ENCODE results near the gene RTN4IP1.
"Not testable (repeated sequence)": the region's sequence is repeated elsewhere in the genome, so short reads cannot be mapped to it uniquely, and the experiment has no call there.

Gene RTN4IP1

DNA sequence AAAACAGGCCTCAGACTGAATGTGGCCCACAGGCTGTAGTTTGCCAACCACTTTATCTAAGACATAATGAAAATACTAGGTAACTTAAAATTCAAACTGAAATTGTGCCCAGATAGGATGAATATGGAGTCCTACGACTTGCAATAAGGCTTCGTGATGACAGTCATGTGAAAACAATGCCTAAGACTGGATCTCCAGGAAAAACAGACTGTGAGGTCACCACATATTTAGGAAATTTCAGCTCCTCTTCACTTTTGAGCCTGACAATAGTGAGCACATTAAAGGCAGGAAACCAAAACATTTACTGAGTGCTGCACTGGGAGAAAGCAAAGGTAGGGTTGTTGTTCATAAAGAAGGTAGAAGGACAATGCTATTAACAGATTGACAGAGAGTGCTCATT is 50.0 kb downstream of the RTN4IP1 start:
- no peak for DNase-seq (ENCODE audit: low spot score)

DNA sequence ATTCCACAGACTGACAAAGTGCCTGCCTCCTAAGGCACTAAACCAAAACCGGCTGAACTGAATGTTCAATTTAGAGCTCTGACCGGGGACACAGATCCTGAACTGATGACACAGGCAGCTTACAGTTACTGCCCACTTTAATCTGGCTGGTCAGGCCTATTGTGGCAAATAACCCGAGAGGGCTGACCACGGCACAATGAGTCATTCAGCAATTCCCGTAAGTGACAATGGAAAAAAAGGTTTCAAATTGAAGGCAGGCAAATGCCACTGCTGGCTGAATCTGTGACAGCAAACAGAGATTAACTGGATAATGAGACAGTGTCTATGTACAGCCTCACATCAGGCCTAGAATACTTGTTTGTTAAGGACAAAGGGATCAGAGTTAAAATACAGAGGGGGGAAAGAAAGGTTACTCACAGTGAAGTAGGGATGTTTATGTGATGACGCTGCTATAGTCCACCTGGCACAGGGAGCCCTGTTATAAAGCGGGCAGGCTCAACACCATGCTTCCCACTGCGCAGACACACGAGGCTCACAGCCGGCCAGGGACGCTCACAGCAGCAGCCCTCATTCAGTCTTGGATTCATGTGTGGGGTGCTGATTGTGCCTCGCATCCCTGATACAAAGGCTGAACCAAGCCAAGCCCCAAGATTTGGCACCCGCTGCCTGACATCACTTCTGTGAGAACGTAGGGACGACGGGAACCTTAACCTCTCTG is 54.4 kb downstream of the RTN4IP1 start:
- DNase-seq (ENCODE audit: low spot score), result peak; percentile 20

DNA sequence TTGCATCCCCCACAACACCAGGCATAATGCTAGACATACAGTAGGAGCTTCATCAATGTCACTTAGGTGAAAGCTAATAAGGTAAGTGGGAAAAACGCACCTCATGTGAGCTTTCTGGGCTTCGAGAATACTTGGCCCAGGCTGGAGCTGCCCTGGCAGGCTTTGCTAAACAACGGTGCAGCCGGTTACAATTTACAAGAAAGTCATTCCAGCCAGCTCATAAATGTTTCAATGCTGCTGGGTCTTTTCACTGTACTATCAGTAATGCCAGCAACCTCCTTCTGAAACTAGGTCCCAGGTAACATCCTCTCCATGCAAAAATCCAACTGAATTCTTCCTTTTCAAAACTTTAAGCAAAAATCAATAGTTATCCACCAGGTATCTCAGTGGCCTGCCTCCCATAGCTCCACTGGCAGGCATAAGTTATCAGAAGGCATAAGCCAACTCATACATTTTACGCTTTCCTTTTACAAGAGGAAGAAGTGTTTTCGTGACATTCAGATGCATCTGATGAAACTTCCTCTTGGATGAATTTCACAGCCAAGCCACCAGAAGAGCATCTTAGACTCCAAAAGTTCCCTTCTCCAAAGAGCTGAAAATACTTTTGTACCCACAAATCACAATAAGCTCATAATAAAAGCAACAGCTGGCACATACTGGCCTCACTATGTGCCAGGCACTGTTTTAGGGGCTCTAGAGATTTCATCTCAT is 56.3 kb downstream of the RTN4IP1 start:
- DNase-seq (ENCODE audit: low spot score), result no peak

DNA sequence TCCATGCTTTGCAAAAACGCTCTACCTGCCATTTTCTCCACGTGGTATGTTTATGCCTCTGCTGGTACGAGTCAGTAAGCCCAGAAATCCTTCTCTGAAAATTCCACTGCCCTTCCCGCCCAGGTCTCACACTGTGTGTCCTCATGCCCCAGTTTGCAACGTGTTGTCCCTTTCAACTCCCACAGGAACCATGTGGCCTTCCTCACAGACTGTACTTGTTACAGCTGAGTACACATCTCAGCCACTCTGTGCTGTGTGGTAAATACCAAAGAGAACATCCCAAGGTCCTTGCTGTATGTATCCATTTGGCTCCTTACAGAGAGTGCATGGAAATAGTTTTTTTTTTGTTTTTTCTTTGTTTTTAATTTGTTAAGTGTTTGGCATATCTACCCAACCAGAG is 56.9 kb downstream of the RTN4IP1 start:
- no peak for DNase-seq (ENCODE audit: low spot score)

DNA sequence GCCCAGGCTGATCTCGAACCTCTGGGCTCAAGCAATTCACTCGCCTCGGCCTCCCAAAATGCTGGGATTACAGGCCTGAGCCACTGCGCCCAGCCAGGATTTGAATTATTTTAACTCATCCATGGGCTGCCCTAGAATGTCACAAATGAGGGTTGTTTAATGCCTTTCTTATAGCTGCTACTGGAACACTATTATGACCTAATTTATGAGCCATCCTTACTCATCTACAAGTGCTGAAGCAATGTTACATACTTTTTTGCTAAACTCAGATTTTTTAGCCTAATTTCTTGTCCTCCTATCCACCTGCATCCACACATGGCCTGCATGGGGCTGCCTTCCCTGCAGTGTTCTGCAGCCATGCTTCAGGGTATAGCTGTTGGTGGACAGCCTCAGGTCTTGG is 59.9 kb downstream of the RTN4IP1 start:
- DNase-seq (ENCODE audit: low spot score), result no peak

DNA sequence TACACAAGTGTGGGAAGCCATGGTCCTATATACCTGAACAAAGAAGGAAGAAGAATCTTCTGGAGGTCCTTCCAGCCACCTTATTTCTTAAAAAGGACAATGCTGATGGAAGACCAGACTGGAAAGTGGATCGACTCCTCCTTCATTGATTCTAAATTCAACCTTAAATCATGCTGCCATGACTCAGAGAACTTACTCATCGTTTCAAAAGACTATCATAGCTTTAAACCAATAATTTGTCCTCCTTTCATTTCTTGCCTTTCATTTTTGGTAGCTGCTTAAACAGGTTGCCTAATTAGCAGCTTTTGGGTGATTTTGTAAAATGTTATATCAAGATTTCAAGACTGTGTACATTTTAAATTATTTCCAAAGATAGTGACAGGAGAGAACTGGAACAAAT is 60.8 kb downstream of the RTN4IP1 start:
- DNase-seq (ENCODE audit: low spot score), result no peak

DNA sequence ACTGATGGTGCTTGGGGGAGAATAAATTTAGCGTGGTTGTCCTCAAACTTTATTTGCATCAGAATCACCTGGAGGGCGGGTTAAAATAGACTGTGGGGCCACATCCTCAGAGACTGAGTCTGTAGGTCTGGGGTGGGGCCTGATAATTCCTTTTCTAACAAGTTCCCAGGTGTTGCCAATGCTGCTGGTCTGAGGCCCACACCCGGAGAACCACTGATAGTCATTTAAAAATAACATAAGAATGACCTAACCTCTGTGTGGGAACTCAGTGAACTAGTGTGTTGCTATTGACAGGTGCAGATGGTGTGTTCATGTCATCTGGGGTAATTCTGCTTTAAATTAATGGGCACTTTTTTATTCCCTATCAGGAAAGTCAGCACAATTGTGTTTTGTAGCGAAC is 64.8 kb downstream of the RTN4IP1 start:
- DNase-seq (ENCODE audit: low spot score), result no peak

DNA sequence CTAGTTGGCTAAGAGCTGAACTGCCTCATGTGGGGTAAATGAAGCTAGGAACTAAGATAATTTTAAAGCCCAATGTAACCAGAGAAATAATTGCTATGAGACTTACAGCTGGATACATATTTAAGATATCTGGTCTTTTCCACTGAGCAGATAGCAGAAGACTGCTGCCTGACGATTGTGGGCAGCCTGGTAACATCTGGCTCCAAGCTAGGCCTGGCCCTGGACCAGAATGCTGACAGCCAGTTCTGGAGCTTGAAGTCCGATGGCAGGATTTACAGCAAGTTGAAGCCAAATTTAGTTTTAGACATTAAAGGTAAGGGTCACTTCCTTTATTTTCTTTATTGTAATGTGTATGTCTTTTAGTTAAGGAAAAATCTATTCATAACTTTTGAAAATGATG is 65.7 kb downstream of the RTN4IP1 start:
- no peak for DNase-seq (ENCODE audit: low spot score)

DNA sequence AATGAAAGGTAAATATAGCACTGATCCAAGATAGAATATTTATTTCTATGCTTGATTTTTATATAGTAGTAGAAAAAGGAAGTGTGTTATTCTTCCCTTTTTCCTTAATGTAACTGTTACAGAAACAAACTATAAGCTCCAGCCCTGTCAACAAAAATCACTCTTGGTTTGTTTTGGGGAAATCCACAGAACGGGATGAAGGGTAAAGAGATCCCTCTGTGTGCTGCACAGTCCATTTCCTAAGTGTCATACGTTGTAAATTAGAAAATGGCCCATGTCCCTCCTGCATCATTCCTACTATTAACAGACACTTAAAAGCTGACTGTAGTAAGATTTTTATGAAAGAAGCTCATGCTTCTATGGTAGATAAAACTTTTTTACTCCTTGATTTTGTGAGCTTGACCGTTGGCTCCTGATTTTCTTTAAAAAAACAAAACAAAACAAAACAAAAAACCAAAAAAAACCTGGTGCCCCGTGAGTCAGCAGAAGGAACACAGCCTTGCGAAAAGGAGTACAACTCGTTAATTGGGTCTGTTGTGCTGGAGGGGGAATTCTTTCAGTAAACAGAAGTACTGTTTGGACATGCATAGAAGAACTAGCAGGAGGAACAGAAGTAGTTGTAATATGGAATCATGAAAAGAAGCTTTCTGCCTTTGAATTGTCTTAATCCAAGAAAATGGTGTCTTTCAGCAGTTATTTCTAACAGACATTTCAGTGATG is 67.5 kb downstream of the RTN4IP1 start:
- DNase-seq (ENCODE audit: low spot score), result no peak

DNA sequence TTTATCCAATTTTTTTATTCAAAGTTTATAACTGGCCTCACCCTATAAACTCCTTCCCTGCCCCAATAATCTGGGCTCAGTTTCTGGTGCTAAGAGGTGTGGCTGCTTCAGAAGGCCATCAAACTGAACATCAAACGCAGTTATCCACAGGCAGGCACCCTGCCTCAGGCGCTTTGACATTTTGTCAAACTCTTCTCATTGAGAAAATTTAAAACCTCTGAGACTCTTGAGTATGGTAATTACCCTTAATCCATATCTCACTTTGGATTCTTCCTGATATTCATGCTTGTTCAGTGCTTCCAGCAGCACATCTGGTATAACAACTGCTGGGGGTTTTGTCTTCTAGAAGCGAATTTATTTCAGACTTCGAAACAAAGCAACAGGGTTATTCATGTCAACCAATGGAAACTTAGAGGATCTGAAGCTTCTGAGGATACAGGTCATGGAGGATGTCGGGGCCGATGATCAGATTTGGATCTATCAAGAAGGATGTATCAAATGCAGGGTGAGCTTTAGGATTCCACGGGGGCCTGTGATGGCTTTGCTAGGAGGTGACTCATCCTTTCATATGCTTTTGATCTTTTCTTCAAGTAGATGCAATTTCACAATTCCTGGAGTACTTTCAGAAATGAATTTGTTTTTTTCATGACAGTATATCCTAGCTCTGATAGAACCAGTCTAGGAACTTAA is 68.2 kb downstream of the RTN4IP1 start:
- DNase-seq (ENCODE audit: low spot score), result peak; percentile 23

DNA sequence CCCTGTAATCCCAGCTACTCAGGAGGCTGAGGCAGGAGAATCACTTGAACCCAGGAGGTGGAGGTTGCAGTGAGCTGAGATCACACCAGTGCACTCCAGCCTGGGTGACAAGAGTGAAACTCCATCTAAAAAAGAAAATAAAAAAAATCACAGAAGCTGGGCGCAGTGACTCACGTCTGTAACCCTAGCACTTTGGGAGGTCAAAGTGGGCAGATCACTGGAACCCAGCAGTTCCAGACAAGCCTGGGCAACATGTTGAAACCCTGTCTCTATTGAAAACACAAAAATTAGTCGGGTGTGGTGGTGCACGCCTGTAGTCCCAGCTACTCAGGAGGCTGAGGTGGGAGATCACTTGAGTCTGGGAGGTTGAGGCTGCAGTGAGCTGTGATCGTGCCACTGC is 69.6 kb downstream of the RTN4IP1 start:
- DNase-seq (ENCODE audit: low spot score), result not testable (repeated sequence)

DNA sequence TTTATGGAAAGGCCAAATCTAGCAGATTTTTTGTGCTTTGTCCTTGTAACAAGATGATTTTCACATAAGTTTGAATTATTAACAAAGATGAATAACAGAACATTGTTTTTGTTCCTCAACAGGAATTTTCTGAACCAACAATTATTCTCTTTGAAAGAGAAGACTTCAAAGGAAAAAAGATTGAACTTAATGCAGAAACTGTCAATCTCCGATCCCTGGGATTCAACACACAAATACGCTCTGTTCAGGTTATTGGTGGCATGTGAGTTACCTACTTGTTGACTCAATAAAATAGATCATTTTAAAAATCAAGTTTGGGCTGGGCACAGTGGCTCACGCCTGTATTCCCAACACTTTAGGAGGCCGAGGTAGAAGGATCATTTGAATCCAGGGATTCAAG is 70.9 kb downstream of the RTN4IP1 start:
- no peak for DNase-seq (ENCODE audit: low spot score)

DNA sequence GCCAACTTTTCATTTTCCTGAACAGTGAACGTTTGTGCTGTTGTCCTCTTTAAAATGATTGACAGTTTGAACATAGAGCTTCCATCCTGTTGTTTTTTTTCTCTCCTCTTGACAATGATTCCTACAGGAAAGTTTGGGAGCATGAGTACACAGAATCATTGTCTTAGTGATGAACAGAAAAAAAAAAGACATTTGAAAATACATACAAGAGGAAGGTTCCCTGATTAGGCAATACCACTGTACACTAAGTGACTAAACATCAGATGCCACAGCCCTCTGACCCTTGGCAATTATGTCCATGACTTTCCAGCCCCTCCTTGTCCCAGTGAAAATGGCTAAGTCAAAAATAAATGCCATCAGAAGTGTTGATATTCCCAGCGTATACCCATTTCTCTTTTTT is 71.5 kb downstream of the RTN4IP1 start:
- no peak for DNase-seq (ENCODE audit: low spot score)

DNA sequence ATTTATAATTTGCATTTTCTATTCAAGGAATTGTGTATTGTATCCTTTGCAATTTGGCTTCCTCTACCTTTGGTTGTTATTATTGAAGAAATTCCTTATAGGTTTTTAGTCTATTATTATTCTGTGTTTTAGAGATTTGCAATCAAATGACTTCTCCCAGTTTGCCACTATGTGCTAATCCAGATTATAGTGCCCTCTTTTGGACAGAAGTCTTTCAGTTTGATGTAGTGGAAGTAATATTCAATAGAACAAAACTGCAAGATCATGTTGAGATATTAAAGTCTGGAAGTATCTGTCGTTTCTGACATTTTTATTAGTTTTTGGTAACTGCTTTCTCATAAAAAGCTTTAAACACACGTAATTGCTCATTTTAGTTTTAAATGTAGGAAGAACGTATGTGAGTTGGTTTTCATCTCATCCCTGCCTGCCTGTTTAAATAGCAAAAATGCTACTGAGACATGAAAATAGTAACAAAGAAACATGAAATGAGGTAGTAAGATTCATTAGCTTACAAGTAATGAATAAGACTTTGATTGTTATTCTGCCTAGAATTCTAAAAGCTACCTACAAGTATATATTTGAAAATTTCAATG is 72.8 kb downstream of the RTN4IP1 start:
- DNase-seq (ENCODE audit: low spot score), result peak; percentile 25

DNA sequence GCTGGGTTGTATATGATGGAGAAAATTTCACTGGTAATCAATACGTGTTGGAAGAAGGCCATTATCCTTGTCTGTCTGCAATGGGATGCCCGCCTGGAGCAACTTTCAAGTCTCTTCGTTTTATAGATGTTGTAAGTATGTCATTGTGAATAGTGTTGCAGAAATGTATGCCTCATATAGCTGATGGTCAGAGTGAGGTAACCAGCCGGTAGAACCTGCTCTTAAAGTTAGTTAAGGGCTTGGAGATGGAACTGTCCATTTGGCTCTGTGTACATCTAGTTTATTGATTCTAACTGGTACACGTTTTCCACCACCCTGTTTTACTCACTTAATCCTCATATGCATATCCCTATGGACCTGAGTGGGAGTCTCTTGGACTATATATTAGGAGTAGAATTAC is 73.5 kb downstream of the RTN4IP1 start:
- DNase-seq (ENCODE audit: low spot score), result no peak

DNA sequence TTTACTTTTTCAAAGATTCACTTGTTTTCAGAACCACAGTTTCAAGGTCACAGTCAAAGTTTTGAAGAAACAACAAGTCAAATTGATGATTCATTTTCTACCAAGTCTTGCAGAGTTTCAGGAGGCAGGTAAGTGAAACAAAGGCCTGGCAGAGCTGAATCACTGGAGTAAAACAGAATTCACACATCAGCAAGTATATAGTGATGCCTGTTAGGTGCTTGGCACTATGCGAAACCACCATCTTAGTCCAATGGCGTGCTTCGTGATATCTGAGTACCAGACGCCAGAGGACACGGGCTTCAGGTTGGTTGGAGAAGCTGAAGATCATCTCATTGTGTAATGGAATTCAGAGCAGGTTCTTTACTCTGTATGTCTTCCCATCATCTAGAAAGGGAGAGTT is 75.9 kb downstream of the RTN4IP1 start:
- DNase-seq (ENCODE audit: low spot score), result no peak

DNA sequence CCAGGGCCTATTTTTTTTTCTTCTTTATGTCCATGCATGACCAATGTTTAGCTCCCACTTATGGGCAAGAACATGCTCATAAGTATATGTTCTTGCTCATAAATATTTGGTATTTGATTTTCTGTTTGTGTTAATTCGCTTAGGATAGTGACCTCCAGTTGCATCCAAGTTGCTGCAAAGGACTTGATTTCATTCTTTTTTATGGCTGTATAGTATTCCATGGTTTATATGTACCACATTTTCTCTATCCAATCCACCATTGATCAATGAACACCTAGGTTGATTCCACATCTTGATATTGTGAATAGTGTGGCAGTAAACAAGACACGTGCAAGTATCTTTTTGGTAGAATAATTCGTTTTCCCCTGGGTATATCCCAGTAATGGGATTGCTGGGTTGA is 78.1 kb downstream of the RTN4IP1 start:
- no peak for DNase-seq (ENCODE audit: low spot score)

DNA sequence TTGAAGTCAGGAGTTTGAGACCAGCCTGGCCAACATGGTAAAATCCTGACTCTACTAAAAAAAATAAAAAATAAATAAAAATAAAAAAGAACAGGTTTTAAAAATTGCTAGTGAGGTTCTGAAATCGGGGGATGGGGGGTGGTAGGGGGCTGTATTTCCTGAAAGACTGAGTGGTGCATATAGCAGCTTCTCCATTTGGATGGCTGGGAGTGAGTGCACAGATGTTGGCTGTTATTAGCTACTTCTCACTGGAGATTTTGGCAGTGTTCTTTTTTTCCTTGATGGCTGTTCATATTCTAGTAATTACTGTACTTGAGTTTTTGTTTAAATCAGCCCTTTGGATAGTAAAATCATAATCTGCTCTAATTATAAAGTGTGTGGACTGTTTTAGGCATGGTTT is 79.8 kb downstream of the RTN4IP1 start:
- DNase-seq (ENCODE audit: low spot score), result no peak

DNA sequence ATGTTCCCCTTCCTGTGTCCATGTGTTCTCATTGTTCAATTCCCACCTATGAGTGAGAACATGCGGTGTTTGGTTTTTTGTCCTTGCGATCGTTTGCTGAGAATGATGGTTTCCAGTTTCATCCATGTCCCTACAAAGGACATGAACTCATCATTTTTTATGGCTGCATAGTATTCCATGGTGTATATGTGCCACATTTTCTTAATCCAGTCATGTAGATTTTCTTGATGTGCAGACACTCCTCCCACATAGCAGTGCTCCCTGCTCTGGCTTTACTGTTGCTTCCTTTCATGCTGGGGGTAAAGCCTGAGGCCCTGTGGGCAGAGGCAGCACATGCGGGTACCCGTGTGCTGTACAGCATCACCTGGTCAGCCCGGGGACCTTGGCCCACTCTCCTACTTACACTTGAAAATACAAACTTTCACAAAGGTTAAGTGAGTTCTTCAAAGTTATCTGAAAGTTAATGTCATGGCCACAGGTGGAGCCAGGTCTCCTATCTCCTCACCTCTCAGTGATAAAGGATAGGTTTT is 80.3 kb downstream of the RTN4IP1 start:
- not testable (repeated sequence) for DNase-seq (ENCODE audit: low spot score)

DNA sequence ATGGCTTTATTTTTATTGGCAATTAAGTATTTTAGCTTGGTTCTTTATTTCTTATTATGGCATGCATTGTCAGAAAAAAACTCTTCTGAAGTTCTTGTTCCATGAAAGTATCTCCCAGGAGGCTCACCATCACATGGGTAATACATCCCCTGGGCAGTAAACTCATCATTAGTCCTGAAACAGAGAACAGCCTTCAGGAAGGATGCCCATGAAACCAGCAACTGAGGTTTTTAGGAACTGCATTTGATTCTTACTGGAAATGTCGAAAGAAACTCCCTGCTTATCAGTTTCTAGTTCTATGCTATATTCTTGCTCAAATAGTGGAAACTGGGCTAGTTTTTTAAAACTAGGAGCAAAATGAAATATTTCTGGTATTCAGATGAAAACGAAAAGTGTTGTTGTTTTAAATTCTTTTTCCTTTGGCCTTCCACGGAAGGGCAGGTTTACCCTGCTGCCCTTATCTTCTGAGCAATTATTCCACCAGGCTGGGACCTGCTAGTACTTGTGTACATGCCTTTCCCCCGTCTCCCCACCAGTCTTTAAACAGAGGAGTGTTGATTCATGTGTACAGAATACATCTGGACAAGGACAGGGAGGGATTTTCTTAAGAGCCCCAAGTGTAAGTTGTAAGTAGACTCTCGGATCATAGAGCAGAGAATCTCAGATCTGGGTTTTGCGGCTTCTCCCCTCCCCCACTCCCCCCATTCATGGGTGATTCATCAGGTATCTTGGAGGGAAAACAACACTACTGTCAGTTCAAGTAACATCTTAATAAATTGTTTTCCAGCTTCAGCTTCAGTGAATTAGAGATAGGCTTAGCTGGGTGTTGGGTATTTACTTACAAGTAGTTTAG is 81.5 kb downstream of the RTN4IP1 start:
- DNase-seq (ENCODE audit: low spot score), result no peak
